ENCODE measurements around the gene FN3K. TPM values are rescaled to one million over a fixed set of nuclear protein-coding genes. Genes with fewer than 3 reads are reported as not detected.

FN3K gene
- total and polyA plus RNA-seq, 2 of the 8 experiments (the other 6 are each of a cell fraction or from before 2014, with no cell fraction given): 0.88 to 14.2 TPM

DNA sequence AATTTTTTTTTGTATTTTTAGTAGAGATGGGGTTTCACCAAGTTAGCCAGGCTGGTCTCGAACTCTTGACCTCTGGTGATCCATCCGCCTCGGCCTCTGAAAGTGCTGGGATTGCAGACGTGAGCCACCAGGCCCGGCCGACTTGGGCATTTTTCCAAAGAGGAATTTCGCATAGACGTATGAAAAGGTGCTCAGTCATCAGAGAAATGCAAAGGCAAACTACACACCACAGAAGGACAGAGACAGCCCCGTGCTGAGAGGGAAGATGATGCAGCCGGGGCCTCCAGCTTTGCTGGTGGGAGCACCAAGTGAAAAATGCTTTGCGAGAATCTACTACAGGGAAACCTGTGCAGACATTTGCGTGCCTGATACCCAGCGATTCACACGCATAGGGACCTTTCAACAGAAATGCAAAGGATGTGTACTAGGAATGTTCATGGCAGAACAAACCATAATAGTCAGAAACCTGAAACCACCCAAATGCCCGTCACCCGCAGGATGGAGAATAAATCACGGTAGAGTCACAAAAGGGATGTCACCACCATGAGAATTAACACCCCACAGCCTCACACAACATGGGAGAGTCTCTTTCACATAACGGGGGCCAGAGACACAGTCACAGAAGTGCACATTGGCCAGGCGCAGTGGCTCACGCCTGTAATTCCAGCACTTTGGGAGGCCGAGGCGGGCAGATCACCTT lies 42.1 kb upstream of the FN3K start:
- H3K79me2 ChIP-seq (ENCODE audit: control insufficient read depth in 1 of 2, insufficient read depth in 2 of 2, low read length in 2 of 2): no peaks in the 10 kb centered on the region
- CTCF ChIA-PET (ENCODE audit: partially characterized antibody): interaction anchor here (0.6 kb wide), 1 partner anchor 16 kb away, joined by 4 read pairs; no protein-coding TSS in a partner anchor
- no peak overlapping the region for H2AFZ ChIP-seq (ENCODE audit: low read length)
- peaks cover 5% of the 10 kb centered on the region; the same call in 1 of the 2 replicates for H3K23me2 ChIP-seq (ENCODE audit: low read depth, low read length)
- no peak overlapping the region for H4K91ac ChIP-seq (replicated peaks; ENCODE audit: insufficient read length, low read length)
- POLR2A ChIA-PET (ENCODE audit: partially characterized antibody): no interaction called here
- FAIRE-seq (no peak), DNase-seq (ENCODE audit: low read depth in 1 of 2, low spot score in 2 of 2) (no peak)
- H2BK15ac ChIP-seq (ENCODE audit: low read length): no peak overlapping the region
- no peak overlapping the region for H3K18ac ChIP-seq (ENCODE audit: extremely low read depth, low read length)
- H3K4me1 ChIP-seq (replicated peaks in 1 of 4; ENCODE audit: control insufficient read depth in 3 of 4, insufficient read depth in 4 of 4, low read length in 3 of 4): peaks cover 0 to 6% (median 6%) of the 10 kb centered on the region in 4 experiments; a peak in 4 of 7 replicates
- H3K4me3 ChIP-seq (ENCODE audit: extremely low read depth in 1 of 4, insufficient read depth in 2 of 4, low read depth in 3 of 4, low read length in 4 of 4): no peak overlapping the region
- H4K5ac ChIP-seq (ENCODE audit: insufficient read length, low read depth, low read length): no peak overlapping the region
- H4K8ac ChIP-seq (ENCODE audit: extremely low read depth, insufficient read depth, low read length): no peak overlapping the region
- no peak overlapping the region for H3K23ac ChIP-seq (ENCODE audit: insufficient read length)
- WGBS, 2 experiments (ENCODE audit: extremely low coverage in 1 of 2, insufficient coverage in 1 of 2, insufficient read length in 1 of 2, insufficient replicate concordance in 2 of 2, low coverage in 1 of 2, low lambda C conversion rate in 2 of 2, missing lambda C conversion rate in 1 of 2): 94% methylated on average over 22 of the region's 22 CpGs; no CpG with 5 or more reads in 1 of the 2 experiments
- H3K9me3 ChIP-seq (ENCODE audit: insufficient read depth in 2 of 2, low read depth in 1 of 2, low read length in 1 of 2): no peaks in the 10 kb centered on the region
- no peak overlapping the region for H3K4me2 ChIP-seq (ENCODE audit: insufficient read depth in 1 of 2, low read depth in 2 of 2, low read length in 2 of 2)
- H3K79me1 ChIP-seq (ENCODE audit: low read depth, low read length): no peaks in the 10 kb centered on the region
- H3K14ac ChIP-seq (ENCODE audit: insufficient read length): no peak overlapping the region
- no peak overlapping the region for H3K4ac ChIP-seq (replicated peaks; ENCODE audit: insufficient read length, low read depth, low read length)
- no peak overlapping the region for H2BK20ac ChIP-seq (ENCODE audit: low read length)
- no peak overlapping the region for H2BK12ac ChIP-seq (ENCODE audit: low read depth, low read length)
- no peak overlapping the region for H3K9ac ChIP-seq (replicated peaks in 1 of 4; ENCODE audit: extremely low read depth in 1 of 4, low read depth in 3 of 4, low read length in 3 of 4)
- no peak overlapping the region for H3K56ac ChIP-seq (replicated peaks; ENCODE audit: insufficient read length, low read depth, low read length)
- no peak overlapping the region for H2BK5ac ChIP-seq (ENCODE audit: low read depth, low read length)
- H3K27ac ChIP-seq (ENCODE audit: low read depth, low read length): no peak overlapping the region
- H3K27me3 ChIP-seq (replicated peaks in 1 of 4; ENCODE audit: control insufficient read depth in 3 of 4, extremely low read depth in 1 of 4, insufficient read depth in 3 of 4, low read length in 3 of 4): peaks cover 16 to 21% (median 20%) of the 10 kb centered on the region in 4 experiments
- no peaks in the 10 kb centered on the region; a peak in 1 of 8 replicates for H3K36me3 ChIP-seq (ENCODE audit: control insufficient read depth in 2 of 4, insufficient read depth in 4 of 4, low read length in 3 of 4)
- H2AK5ac ChIP-seq (ENCODE audit: low read depth, low read length): no peak overlapping the region
- no peak overlapping the region for H2BK120ac ChIP-seq (replicated peaks; ENCODE audit: low read depth, low read length)
- peaks cover 0 to 5% of the 10 kb centered on the region in 2 experiments for H4K20me1 ChIP-seq (replicated peaks in 1 of 2; ENCODE audit: control insufficient read depth in 1 of 2, insufficient read depth in 2 of 2, low read length in 2 of 2)
- TF ChIP-seq POLR2A (IDR thresholded peaks at IDR 0.05; ENCODE audit: control extremely low read depth in 1 of 2, low read depth in 2 of 2, low read length in 2 of 2): no peak
- TF ChIP-seq TAF7 (optimal IDR thresholded peaks at IDR 0.05; ENCODE audit: borderline replicate concordance, low read depth, low read length): no peak
- TF ChIP-seq, protein P1, sequence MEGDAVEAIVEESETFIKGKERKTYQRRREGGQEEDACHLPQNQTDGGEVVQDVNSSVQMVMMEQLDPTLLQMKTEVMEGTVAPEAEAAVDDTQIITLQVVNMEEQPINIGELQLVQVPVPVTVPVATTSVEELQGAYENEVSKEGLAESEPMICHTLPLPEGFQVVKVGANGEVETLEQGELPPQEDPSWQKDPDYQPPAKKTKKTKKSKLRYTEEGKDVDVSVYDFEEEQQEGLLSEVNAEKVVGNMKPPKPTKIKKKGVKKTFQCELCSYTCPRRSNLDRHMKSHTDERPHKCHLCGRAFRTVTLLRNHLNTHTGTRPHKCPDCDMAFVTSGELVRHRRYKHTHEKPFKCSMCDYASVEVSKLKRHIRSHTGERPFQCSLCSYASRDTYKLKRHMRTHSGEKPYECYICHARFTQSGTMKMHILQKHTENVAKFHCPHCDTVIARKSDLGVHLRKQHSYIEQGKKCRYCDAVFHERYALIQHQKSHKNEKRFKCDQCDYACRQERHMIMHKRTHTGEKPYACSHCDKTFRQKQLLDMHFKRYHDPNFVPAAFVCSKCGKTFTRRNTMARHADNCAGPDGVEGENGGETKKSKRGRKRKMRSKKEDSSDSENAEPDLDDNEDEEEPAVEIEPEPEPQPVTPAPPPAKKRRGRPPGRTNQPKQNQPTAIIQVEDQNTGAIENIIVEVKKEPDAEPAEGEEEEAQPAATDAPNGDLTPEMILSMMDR (IDR thresholded peaks at IDR 0.05; ENCODE audit: control extremely low read depth in 1 of 3, insufficient read depth in 1 of 3, low read depth in 1 of 3, low read length in 3 of 3): no peak
- no peak for TF ChIP-seq HDAC6 (IDR thresholded peaks at IDR 0.05; ENCODE audit: low read depth, low read length)
- no peak for TF ChIP-seq CTBP2 (IDR thresholded peaks at IDR 0.05; ENCODE audit: borderline replicate concordance, insufficient read depth, insufficient read length, low read length)
- TF ChIP-seq TCF12 (IDR thresholded peaks at IDR 0.05; ENCODE audit: low read depth, low read length): no peak
- TF ChIP-seq KDM4A (IDR thresholded peaks at IDR 0.05; ENCODE audit: low read depth, low read length, severe bottlenecking): no peak
- TF ChIP-seq CHD1 (IDR thresholded peaks at IDR 0.05; ENCODE audit: low read depth, low read length): no peak
- TF ChIP-seq, protein P2, sequence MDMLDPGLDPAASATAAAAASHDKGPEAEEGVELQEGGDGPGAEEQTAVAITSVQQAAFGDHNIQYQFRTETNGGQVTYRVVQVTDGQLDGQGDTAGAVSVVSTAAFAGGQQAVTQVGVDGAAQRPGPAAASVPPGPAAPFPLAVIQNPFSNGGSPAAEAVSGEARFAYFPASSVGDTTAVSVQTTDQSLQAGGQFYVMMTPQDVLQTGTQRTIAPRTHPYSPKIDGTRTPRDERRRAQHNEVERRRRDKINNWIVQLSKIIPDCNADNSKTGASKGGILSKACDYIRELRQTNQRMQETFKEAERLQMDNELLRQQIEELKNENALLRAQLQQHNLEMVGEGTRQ (IDR thresholded peaks at IDR 0.05; ENCODE audit: low read length): no peak

Measured in H1 (cell line).